Measurements from ENCODE around the gene SDK1. TPM values are rescaled to one million over a fixed set of nuclear protein-coding genes. Genes with fewer than 3 reads are reported as not detected.
"Not testable (repeated sequence)": the region's sequence is repeated elsewhere in the genome, so short reads cannot be mapped to it uniquely, and the experiment has no call there.

SDK1 gene
- total RNA-seq, 1 donor: 0.27 TPM

DNA sequence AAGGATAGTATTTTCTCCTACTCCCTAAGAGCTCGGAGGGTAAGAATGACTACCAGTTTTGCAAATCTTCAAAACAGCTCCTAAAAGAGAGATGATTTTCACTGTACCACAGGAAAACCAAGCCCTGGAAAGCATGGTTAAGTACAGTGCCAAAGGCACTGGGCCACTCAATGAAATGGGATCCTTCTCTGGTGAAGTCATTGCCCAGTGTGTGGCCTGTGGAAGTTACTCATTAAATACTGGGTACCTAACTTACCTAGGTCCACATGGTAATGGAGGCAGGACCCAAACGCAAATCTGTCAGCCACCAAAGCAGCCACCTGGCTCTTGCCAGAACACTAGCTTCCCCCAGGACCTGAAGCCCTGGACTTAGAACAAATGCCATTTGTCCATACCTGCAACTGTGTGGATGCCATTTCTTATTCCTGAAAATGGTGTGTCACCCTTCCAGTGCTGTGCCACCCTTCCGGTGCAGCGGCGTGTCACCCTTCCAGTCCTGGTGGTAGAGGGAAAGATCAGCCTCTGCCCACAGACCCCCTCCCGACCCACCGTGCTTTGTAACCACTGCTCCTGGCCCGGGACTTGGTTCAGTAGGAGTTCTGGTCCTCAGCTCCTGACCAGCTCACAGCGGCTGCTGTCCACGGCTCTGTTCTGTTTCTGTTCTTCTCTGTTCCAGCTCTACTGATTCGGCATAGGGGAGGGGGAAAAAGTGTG, 659.2 kb downstream of the SDK1 start:
- TF ChIP-seq, protein P1, sequence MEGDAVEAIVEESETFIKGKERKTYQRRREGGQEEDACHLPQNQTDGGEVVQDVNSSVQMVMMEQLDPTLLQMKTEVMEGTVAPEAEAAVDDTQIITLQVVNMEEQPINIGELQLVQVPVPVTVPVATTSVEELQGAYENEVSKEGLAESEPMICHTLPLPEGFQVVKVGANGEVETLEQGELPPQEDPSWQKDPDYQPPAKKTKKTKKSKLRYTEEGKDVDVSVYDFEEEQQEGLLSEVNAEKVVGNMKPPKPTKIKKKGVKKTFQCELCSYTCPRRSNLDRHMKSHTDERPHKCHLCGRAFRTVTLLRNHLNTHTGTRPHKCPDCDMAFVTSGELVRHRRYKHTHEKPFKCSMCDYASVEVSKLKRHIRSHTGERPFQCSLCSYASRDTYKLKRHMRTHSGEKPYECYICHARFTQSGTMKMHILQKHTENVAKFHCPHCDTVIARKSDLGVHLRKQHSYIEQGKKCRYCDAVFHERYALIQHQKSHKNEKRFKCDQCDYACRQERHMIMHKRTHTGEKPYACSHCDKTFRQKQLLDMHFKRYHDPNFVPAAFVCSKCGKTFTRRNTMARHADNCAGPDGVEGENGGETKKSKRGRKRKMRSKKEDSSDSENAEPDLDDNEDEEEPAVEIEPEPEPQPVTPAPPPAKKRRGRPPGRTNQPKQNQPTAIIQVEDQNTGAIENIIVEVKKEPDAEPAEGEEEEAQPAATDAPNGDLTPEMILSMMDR (IDR thresholded peaks at IDR 0.05; ENCODE audit: insufficient read depth, low read length): no peak
- DNase-seq (ENCODE audit: low read depth): no peak
- no peak overlapping the region for H3K4me3 ChIP-seq (ENCODE audit: low read depth, low read length)

DNA sequence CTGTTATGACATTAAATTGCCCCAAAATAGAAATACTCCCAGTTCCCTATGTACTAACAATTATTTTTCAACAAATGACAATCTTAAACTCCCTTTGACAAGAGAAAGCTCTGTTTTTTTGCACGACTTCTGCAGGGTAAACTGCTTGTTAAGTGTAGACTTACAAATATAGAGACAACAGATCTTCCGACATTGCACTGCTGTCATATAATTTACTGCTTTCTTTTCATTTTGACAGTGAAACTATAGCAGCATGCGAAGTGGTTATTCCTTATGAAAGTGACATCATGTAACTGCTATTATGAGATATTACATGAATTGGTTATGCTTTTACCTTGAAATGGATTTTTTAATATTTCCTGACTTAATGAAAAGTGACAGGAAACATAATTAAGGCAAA, 659.9 kb downstream of the SDK1 start:
- TF ChIP-seq, protein P1 (IDR thresholded peaks at IDR 0.05; ENCODE audit: insufficient read depth, low read length): no peak
- no peak overlapping the region for H3K4me3 ChIP-seq (ENCODE audit: low read depth, low read length)
- no peak for DNase-seq (ENCODE audit: low read depth)

DNA sequence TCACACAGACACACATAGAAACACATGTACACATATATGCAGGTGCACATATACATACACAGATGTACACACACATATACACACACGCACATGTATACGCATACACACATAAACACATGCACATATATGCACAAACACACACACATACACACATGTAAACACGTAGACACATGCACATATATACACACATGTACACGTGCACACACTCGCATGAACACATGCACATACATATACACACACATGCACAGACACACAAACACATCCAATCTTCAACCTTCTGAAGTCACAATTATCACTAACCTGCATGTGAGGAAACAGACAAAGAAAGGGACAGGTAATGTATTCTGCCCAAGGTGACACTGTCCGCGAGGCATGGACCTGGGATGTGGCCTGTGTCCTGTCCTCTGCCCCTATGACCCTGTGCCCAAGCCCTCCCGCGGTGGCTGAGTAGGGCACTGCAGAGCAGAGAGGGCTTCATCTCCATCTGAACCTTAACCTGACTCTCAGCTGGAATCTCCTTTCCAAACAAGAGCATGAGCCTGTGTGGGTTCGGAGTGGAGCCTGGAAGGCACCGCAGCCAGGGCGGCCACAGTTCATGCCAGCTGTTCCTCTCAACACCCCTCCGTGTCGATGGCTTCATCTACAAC, 660.9 kb downstream of the SDK1 start:
- DNase-seq (ENCODE audit: low read depth): no peak
- TF ChIP-seq, protein P1 (IDR thresholded peaks at IDR 0.05; ENCODE audit: insufficient read depth, low read length): no peak
- no peak overlapping the region for H3K4me3 ChIP-seq (ENCODE audit: low read depth, low read length)

DNA sequence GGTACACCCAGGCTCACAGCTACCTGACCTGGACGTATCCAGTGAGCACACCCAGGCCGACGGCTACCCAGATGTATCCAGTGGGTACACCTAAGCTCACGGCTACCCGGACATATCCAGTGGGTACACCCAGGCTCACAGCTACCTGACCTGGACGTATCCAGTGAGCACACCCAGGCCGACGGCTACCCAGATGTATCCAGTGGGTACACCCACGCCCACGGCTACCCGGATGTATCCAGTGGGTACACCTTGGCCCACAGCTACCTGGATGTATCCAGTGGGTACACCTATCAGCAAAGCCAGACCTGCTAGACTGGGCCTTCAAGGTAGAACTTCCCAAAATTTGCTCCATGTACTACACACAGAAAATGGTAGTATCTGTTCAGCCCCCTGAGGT, 662.7 kb downstream of the SDK1 start:
- not testable (repeated sequence) for H3K4me3 ChIP-seq (ENCODE audit: low read depth, low read length); DNase-seq (ENCODE audit: low read depth)

DNA sequence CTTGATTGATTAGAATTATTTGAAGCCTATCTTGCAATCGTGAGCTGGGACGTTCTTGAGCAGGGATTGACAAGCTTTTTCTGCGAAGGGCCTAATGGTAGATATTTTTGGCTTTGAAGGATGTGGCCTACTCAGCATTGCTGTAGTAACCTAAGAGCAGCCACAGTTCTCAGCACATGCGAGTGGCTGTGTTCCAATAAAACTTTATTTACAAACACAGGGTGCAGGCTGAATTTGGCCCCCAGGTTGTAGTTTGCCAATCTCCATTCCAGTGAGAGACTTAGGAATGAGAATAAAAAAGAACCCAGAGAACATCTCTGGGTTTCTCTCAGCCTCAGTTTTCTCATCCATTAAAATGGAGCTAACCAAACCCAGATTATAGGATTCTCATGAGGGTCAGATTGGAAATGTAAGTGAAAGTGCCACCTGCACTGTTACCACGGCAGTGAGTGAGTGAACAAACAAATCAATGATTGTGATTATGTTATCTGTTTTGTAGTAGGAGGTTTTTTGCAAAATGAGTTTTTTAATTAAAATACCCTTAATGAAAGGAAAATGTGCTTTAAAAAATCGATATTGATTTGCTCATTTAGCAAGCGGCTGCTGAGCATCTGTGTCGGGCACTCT, 664.0 kb downstream of the SDK1 start:
- TF ChIP-seq, protein P1 (IDR thresholded peaks at IDR 0.05; ENCODE audit: insufficient read depth, low read length): no peak
- no peak for DNase-seq (ENCODE audit: low read depth)
- H3K4me3 ChIP-seq (ENCODE audit: low read depth, low read length): no peak overlapping the region

DNA sequence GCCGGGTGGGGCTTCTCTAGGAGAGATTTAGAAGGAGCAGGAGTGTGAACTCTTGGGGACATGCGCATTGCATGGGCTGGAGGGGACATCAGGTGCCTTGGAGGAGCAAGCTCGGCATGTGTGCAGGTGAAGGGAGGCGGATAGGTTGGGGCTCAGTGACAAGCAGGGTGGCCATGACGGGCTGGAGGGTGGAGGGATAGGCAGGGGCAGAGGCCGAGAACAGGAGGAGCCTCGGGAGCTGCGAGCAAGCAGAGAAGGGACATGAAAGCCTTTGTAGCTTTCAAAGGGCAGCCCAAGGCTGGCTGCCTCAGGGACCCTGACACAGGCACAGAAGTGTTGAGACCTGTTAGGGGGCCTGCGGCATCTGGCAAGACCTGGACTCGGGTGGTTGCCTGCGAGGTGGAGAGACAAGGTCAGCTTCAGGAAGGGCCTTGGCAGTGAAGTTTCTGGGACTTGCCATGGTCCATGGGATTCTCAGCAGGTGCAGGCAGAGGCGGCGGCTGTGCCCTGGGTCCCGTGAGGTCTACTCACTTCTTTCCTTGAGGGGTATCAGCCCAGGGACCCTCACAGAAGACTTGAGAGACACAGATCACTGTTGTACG, 664.8 kb downstream of the SDK1 start:
- no peak for DNase-seq (ENCODE audit: low read depth)
- TF ChIP-seq, protein P1 (IDR thresholded peaks at IDR 0.05; ENCODE audit: insufficient read depth, low read length): no peak
- H3K4me3 ChIP-seq (ENCODE audit: low read depth, low read length): no peak overlapping the region

DNA sequence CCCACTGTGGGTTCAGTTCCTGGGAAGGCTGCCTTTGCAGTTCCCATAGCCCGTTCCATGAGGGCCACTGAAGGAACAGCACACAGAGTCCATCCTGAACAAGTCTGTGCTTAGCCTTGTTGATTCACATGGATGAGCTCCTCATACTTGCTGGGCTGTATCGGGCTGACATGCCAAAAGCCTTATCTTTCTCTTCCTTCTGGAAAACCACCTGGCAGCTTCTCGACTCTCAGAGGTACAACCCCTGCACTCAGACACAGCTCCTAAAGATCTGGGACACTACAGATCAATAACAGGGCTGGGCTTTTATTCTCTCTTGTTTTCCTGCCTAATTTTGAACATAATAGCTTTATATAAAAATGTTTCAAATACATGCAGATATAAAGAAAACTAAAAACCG, 667.2 kb downstream of the SDK1 start:
- TF ChIP-seq, protein P1 (IDR thresholded peaks at IDR 0.05; ENCODE audit: insufficient read depth, low read length): no peak
- H3K4me3 ChIP-seq (ENCODE audit: low read depth, low read length): no peak overlapping the region
- no peak for DNase-seq (ENCODE audit: low read depth)

Measured in fibroblast of the aortic adventitia (primary cell).